GM08714 (cell line): ENCODE measurements around the gene C1orf226.

Experiments
- H3K4me3 ChIP-seq: fragments of 200-500 bp; sonication (Bioruptor generic); 2 replicates; pipeline ENCODE4 v1.5.1; 2014; ENCODE audit warnings: mild to moderate bottlenecking, low read length, inconsistent platforms
- ZNF274 ChIP-seq: IDR thresholded peaks from 2 replicates; pipeline ENCODE4 v1.6.1; 2012; ENCODE audit warnings: mild to moderate bottlenecking, low read depth, low read length

C1orf226 gene

GRCh38 chr1:162386292-162387225 is 5.0 kb downstream of the C1orf226 start:
- H3K4me3 ChIP-seq: no peak overlapping the region
- no peak for TF ChIP-seq ZNF274

DNA sequence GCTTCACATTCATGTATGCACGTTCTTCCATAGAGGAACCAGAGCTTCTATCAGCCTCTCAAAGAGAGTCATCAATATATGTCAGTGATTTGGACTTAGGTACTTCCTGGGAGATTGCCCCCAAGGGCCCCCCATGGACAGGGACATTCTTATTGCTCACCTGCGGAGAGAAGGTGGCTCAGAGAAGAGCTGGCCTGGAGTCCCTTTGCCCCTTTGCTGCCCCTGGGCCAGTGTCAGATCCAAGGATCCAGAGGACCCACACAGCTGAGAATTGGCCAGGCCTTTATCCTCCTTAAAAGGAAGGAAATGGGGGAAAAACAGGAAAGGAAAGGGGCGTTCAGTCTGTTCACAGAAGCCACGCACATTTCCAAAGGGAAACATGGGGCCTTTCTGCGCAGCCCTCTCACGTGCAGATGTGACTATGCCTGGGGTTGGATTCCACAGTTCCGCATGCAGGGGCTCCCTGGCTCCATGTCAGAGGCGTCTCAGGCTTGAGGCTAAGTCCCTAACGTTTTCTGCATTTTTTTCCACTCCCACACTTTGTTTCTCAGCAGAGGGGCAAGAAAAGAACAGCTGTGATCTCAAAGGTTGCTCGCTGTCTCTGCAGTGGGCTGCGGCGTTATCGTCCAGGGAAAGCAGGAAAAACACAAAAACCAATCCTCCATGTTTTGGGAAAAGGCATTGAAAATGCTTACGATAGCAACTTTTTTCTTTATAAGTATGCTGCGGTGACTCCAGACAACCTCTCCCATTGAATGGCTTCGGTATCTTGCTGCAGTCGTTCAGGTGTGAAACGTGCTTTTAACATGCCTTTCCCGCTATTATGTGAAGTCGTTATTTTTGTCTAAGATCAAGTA is 5.9 kb downstream of the C1orf226 start:
- no peak overlapping the region for H3K4me3 ChIP-seq
- no peak for TF ChIP-seq ZNF274

DNA sequence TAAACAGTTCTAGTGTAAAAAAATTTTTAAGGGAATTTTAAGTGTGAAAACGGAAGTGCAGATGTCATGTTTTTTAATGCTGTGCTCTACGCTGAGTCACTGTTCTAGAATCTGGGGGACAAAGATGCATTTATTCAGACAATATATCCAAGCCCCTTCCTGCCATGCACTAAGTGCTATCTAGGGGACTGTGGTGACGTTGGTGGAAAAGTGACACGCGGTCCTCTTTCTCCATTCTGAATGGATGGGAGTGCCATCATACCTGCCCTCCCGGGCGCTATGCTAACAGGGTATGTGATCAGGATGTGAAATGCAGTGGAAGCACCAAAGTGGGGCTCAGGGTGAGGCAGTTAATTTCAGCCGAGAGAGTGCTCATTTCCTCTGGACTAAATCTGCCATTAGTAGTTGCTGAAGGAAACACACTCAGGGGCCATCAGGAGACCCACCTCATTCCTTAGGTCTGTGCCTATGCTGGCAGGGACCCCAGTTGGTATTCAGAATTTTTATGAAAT is 6.6 kb downstream of the C1orf226 start:
- no peak for TF ChIP-seq ZNF274
- H3K4me3 ChIP-seq: no peak overlapping the region

- TF ChIP-seq ZNF274: no peak
- no peak overlapping the region for H3K4me3 ChIP-seq
Observed at GRCh38 chr1:162388615-162389014, 7.1 kb downstream of the C1orf226 start.

DNA sequence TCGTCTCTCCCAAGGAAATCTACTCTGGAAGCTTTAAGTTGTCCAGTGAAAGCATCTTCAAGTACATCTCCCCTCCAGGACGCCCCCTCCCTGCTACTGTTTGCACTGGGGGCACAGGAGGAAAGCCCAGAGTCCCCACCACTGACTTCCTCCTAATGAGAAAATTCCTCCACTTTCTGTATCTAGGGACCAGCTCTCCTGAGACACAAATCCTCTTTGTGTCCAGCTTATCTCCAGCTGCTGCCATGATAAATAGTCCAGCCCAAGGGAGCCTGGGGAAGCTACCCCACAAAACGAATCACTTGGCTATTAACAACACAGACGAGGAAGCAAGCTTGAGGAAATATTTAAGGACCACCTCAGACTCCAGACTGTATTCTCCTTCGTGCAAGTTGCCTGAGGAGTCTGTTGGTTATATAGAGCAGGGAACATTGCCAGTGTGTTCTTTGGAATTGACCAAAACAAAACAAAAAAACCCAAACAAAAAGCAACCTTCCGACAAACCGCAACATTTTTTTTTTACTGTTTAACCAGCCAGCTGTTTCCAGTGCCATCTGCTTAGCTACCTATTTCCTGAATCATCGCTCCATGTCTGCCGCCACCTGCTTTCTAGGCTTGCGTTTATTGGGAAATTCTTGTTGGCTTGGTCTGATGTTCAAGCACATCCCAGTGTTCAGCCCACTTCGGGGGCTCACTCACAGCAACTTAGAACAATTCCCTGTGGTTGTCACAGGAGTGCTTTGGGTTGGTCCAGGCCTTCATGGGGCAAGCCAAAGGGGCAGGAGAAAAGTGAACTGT is 7.7 kb downstream of the C1orf226 start:
- no peak overlapping the region for H3K4me3 ChIP-seq
- TF ChIP-seq ZNF274: no peak

DNA sequence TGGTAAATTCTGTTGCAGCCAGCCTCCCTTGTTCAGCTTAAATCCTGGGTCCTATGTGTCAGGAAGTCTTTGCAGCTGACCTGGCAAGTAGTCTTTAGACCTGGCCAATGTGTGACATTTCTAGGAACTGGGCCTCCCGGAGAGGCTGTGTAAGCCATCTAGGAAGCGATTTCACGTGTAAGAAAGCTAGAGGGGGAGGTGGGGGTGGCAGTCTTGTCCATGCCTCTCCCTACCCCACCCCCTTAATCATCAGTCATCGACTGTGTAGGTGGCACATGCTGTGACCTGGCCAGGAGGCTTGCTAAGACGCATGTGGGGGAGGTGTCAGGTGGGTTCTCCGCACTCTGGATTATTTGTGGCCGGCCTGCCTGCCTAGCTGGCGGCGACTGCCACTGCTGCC is 8.4 kb downstream of the C1orf226 start:
- H3K4me3 ChIP-seq: no peak overlapping the region

GRCh38 chr1:162390396-162391185 is 9.1 kb downstream of the C1orf226 start:
- no peak overlapping the region for H3K4me3 ChIP-seq
- no peak for TF ChIP-seq ZNF274

More for the DNA sequence above, 8.4 kb downstream of the C1orf226 start:
- no peak for TF ChIP-seq ZNF274

GRCh38 chr1:162391790-162392563 is 10.4 kb downstream of the C1orf226 start:
- no peak for TF ChIP-seq ZNF274
- H3K4me3 ChIP-seq: no peak overlapping the region

GRCh38 chr1:162396201-162396906 is 14.8 kb downstream of the C1orf226 start:
- H3K4me3 ChIP-seq: no peak overlapping the region
- TF ChIP-seq ZNF274: no peak

GRCh38 chr1:162397039-162397448 is 15.5 kb downstream of the C1orf226 start:
- no peak overlapping the region for H3K4me3 ChIP-seq
- TF ChIP-seq ZNF274: no peak

DNA sequence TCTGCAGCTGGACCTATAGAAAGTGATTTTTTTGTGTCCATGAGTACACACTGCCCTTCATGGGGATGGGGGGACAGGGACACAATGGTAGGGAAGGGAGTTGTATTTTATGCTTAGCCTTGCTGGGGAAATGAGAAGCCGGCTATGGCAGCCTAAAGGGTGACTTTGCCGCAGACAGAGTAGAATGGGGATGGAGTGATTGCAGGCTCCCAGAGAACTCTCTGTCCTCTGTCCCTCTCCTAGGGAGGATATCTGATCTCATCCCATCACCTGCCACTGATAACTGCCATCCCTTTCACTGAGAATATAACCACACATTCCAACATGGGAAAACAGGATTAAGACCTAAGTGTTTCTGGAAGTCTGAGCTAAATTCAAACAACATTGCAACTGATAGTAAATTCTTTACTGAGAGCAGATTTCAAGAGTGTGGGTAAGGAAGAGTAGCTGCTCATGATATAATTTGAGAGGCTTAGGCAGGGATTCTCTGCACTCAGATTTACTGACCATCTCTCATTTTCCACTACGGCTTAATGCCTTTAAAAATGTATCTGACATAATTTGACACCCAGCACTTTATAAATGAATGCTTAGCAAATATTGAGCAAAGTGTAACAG is 16.5 kb downstream of the C1orf226 start:
- H3K4me3 ChIP-seq: no peak overlapping the region
- no peak for TF ChIP-seq ZNF274
